HG02798 (cell line): ENCODE measurements around the gene COX6B2.
"Not testable (repeated sequence)": the region's sequence is repeated elsewhere in the genome, so short reads cannot be mapped to it uniquely, and the experiment has no call there.

Experiments used
- ATAC-seq: cut with Tn5 transposase; IDR thresholded peaks from one replicate; pipeline ENCODE4 v1.9.1; 2021; ENCODE audit warnings: mild to moderate bottlenecking; ENCODE audit not compliant: unreplicated experiment, poor library complexity

Gene COX6B2

GRCh38 chr19:55345101-55345817 lies 9.3 kb downstream of the COX6B2 start:
- no peak for ATAC-seq

GRCh38 chr19:55344444-55344843 lies 10.1 kb downstream of the COX6B2 start:
- no peak for ATAC-seq

- ATAC-seq, result no peak
Measured at GRCh38 chr19:55341595-55342531, 12.7 kb downstream of the COX6B2 start.

GRCh38 chr19:55341171-55341588 lies 13.3 kb downstream of the COX6B2 start:
- no peak for ATAC-seq

- ATAC-seq, result no peak
Measured at GRCh38 chr19:55340784-55341147, 13.8 kb downstream of the COX6B2 start.

GRCh38 chr19:55339889-55340783 lies 14.4 kb downstream of the COX6B2 start:
- ATAC-seq, result no peak

GRCh38 chr19:55339105-55339888 lies 15.2 kb downstream of the COX6B2 start, which contains the start of gene KMT5C:
KMT5C (plus strand) TSS chr19:55339876; CDS start chr19:55341937, 2,061 bp downstream.
- peak; percentile 84 for ATAC-seq

- ATAC-seq, result no peak
Measured at GRCh38 chr19:55336101-55336500, 18.4 kb downstream of the COX6B2 start.

GRCh38 chr19:55333870-55334269 lies 20.6 kb downstream of the COX6B2 start:
- ATAC-seq, result no peak

- not testable (repeated sequence) for ATAC-seq
Measured at GRCh38 chr19:55329791-55330190, 24.7 kb downstream of the COX6B2 start.

- ATAC-seq, result not testable (repeated sequence)
Measured at GRCh38 chr19:55328774-55329318, 25.7 kb downstream of the COX6B2 start.

GRCh38 chr19:55325172-55325571 lies 29.3 kb downstream of the COX6B2 start, which contains the start of gene TMEM150B:
TMEM150B (minus strand) TSS chr19:55325341; CDS start chr19:55321036, 4,305 bp downstream.
- no peak for ATAC-seq

GRCh38 chr19:55324662-55325061 lies 29.9 kb downstream of the COX6B2 start:
- no peak for ATAC-seq

GRCh38 chr19:55322204-55322885 lies 32.2 kb downstream of the COX6B2 start:
- ATAC-seq, result no peak

- no peak for ATAC-seq
Measured at GRCh38 chr19:55321466-55322137, 32.9 kb downstream of the COX6B2 start.

- ATAC-seq, result no peak
Measured at GRCh38 chr19:55320844-55321419, 33.6 kb downstream of the COX6B2 start.

- no peak for ATAC-seq
Measured at GRCh38 chr19:55319785-55320184, 34.7 kb downstream of the COX6B2 start.

GRCh38 chr19:55316646-55317045 lies 37.9 kb downstream of the COX6B2 start:
- ATAC-seq, result no peak
